GM18505 (cell line): ENCODE measurements around the gene PDLIM3.
"Not testable (repeated sequence)": the region's sequence is repeated elsewhere in the genome, so short reads cannot be mapped to it uniquely, and the experiment has no call there.

Experiments used
- ATAC-seq: cut with Tn5 transposase; IDR thresholded peaks from one replicate; pipeline ENCODE4 v1.9.1; 2021; ENCODE audit not compliant: unreplicated experiment
- POLR2A ChIP-seq: IDR thresholded peaks from 4 replicates; pipeline ENCODE4 v1.6.1; 2011; ENCODE audit warnings: borderline replicate concordance; ENCODE audit not compliant: insufficient read depth, insufficient read length; ENCODE audit errors: extremely low read depth

PDLIM3 gene

GRCh38 chr4:185522451-185522850, 12.9 kb downstream of the PDLIM3 start:
- no peak for ATAC-seq
- no peak for TF ChIP-seq POLR2A

GRCh38 chr4:185520119-185520518, 15.2 kb downstream of the PDLIM3 start:
- TF ChIP-seq POLR2A = no peak
- no peak for ATAC-seq

GRCh38 chr4:185518494-185518893, 16.8 kb downstream of the PDLIM3 start:
- no peak for ATAC-seq
- no peak for TF ChIP-seq POLR2A

GRCh38 chr4:185518069-185518468, 17.2 kb downstream of the PDLIM3 start:
- ATAC-seq = no peak
- no peak for TF ChIP-seq POLR2A

- TF ChIP-seq POLR2A = no peak
- no peak for ATAC-seq
Observed at GRCh38 chr4:185515248-185515647, 20.1 kb downstream of the PDLIM3 start.

DNA sequence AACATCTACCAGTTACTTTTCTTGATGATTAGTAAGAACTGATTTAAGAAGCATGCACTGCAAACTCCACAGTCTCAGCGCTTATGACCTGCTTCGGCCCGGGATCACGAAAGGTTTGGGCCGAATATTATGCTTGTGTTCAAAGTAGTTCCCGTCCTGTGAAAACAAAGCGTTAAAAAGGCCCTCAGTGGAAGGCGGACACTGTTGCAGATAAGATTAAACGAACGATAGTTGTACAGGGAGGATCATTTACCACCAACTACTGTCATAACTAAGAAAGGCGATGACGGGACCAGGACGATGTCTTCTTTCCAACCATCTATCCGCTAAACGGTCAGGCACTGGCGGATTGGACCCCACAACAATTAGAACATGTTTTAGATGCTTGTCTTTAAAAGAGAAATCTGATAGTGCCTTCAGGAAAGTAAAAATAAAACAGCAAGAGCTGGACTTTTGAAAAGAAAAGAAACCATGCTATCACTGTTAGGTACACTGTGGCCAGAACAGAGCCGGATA, 21.1 kb downstream of the PDLIM3 start:
- ATAC-seq = no peak
- no peak for TF ChIP-seq POLR2A

DNA sequence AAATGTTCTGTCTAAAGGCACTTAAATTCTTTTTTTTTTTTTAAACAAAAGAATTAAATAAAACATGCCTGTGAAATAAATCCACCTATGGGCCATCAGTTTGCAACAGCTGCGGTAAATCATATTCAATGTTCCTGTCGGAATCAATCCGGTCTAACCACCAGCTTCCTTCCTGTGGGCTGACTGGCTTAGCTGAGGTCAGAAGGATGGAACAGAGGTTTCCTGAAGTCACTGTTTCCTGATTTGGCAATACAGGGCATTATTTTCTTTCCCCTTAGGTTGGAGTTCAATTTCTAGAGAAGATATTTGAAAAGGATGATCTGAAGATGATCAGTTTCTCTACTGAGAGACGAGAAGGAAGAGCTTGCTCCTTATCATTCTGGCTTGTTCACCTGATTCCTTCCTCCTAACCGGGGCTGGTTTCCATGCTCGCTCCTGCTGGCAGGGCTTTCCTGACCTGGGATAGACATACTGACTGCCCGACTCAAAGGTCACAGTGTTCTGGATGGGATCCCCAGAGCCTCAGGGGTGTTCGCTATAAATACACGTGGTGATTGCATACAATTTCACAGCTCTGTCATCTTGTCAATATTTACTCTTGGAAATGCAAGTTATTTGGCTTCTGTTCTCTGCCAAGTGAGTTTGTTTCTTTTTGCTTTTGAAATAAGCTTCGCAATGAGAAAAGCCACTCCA, 21.7 kb downstream of the PDLIM3 start:
- ATAC-seq = no peak
- TF ChIP-seq POLR2A = no peak

GRCh38 chr4:185512516-185512915, 22.8 kb downstream of the PDLIM3 start:
- no peak for ATAC-seq
- TF ChIP-seq POLR2A = no peak

GRCh38 chr4:185511243-185511642, 24.1 kb downstream of the PDLIM3 start:
- ATAC-seq = not testable (repeated sequence)

DNA sequence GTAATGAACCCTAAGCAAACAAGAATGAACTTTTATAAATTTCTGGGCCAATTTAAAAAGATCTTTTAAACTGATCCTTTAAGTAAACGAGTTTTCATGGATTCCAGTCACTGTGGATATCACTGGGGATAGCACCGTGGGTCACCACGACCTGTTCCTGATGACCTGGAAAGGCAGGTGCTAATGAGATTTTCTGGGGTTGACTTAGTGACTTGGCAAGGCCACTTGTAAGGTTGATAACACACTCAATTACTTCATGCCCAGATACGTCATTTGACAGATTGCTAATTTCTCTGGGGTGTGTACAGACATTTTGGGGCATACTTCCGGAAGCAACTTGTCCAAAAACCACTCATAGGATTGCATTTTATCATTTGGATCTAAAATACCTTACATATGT, 24.5 kb downstream of the PDLIM3 start:
- TF ChIP-seq POLR2A = no peak
- ATAC-seq = no peak

- TF ChIP-seq POLR2A = no peak
- ATAC-seq = no peak
Observed at GRCh38 chr4:185508181-185508580, 27.1 kb downstream of the PDLIM3 start.

GRCh38 chr4:185506422-185506821, 28.9 kb downstream of the PDLIM3 start:
- no peak for TF ChIP-seq POLR2A
- ATAC-seq = no peak

- ATAC-seq = no peak
- TF ChIP-seq POLR2A = no peak
Observed at GRCh38 chr4:185504098-185505047, 30.9 kb downstream of the PDLIM3 start.

DNA sequence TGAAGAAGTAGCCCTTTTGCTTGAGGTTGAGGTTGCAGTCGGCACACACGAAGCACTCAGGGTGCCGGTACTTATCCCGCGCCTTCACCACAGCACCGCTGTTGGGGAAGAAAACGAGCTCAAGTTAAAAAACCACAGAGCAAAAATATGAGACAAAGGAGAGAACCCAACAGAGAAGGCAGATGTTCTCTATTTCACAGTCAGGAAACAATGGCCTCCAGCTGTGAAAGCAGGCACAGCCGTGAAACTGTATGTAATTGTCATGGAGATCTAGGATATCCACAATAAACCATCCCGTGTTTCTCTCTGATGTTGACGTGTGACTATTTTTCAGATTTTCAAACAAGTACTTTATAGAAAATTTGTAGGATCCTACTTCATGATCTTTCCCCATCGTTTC, 32.9 kb downstream of the PDLIM3 start:
- ATAC-seq = no peak
- TF ChIP-seq POLR2A = no peak

DNA sequence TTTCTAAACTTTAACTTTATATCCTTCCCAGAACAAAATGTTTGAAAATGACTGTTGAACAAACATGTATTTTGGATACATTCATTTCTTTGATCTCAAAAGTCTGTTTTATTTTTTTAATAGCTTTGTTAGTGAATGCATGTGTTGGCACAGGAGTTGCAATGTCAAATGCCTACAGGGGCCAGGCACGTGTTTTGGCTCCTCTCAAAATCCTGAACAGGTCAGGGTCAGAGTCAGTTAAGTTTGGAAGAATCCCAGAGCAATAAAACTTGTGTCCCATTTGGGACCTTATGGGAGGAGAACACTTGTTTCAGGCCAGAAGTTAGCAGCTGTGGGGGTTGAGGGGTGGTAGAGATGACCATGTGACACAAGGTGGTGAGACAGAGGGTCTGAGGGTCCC, 34.7 kb downstream of the PDLIM3 start:
- no peak for TF ChIP-seq POLR2A
- ATAC-seq = no peak

DNA sequence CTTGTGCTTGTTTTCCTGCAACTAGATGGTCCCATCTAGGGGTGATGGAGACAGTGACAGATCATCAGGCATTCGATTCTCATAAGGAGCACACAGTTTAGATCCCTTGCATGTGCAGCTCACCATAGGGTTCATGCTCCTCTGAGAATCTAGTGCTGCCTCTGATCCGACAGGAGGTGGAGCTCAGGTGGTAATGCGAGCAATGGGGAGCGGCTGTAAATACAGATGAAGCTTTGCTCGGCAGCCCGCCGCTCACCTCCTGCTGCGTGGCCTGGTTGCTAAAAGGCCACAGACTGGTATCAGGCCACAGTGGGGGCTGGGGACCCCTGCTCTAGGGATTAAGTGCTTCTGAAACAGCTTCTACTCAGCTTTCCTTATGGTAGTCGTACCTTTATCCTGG, 35.3 kb downstream of the PDLIM3 start:
- ATAC-seq = no peak
- no peak for TF ChIP-seq POLR2A
